ENCODE data around the gene SYT12.

GRCh38 chr11:67050139-67050538 is 27.2 kb downstream of the SYT12 start:
- TF ChIP-seq EZH2 (IDR thresholded peaks at IDR 0.05; ENCODE audit: low read depth) (no peak), CTCF (conservative IDR thresholded peaks at IDR 0.05) (no peak)
